Measurements from ENCODE around the gene ATP5PB.

Gene ATP5PB

DNA sequence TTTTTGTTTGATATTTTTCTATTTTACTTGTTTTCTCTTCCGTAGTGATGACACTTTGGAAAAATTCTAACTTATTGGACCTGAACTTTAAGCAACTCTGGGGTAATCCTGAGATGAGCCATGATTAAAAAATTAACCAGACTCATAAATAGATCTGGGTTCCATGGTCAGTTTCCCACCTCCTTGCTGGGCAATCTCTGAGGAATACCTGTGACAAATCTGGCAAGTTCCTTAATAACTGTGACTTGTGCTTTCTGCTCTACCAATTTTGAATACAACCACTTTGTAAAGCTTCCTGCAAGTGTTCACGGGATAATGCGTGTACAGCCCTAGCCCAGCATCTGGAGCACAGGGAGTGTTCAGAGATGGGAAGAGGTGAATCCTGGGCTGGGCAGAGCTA is 25.0 kb upstream of the ATP5PB start:
- DNase-seq, result no peak
- no peak for TF ChIP-seq GATA1 (IDR thresholded peaks at IDR 0.05; ENCODE audit: low read depth, low read length)
- no peak for TF ChIP-seq POLR2A (IDR thresholded peaks at IDR 0.05; ENCODE audit: low read length)

DNA sequence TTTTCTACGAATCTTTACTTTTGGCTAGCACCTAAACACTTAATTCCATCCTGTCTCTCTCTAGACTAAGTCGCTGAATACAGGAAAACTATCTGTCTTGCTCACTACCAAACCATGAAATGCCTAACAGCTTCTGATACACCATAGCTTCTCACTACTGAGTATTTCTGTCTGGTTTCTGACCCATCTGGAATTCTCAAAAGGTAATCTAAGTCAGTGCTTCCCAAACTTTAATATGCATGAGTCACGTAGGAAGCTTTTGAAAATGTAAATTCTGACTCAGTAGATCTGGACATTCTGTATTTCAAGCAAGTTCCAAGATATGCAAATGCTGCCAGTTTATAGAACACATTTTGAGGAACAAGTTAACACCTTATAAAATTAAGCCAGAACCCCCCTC is 12.5 kb upstream of the ATP5PB start:
- TF ChIP-seq GATA1 (IDR thresholded peaks at IDR 0.05; ENCODE audit: low read depth, low read length) (no peak), POLR2A (IDR thresholded peaks at IDR 0.05; ENCODE audit: low read length) (no peak)
- no peak for DNase-seq

DNA sequence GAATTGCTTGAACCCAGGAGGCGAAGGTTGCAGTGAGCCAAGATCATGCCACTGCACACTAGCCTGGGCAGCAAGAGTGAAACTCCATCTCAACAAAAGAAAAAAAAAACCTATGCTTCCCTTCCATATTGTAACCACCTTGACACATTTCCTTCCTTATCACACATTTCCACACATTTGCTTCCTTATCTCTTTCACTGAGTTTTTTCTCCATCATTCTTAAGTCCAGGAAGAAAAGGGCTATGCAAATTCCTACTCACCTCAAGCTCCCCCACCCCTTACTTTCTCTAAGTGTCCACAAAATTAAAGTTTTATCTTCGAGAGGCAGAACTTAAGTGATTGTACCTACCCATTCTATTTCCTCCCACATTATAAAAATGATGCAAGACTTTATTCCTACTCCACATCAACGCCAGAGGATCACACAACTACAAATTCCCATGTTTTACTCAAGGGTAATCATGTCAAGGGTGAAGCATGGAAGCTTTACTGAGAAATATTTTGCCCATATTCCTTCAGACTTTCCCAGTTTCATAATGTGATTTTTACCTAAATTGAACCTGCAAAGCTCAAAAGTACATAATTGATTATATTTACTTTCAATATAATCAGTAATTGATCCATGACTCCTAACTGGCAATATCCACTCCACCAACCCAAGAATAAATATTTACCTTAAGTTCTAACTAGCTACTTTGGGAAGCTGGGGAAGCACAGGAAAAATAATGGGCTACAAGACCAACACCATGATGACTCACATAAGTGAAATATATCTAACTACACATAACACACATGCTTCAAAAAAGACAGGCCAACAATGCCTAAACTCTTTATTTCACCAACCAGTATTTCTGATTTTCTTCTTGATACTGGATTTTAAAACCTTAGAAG is 9.6 kb upstream of the ATP5PB start:
- no peak for DNase-seq
- TF ChIP-seq POLR2A (IDR thresholded peaks at IDR 0.05; ENCODE audit: low read length) (no peak), GATA1 (IDR thresholded peaks at IDR 0.05; ENCODE audit: low read depth, low read length) (no peak)

DNA sequence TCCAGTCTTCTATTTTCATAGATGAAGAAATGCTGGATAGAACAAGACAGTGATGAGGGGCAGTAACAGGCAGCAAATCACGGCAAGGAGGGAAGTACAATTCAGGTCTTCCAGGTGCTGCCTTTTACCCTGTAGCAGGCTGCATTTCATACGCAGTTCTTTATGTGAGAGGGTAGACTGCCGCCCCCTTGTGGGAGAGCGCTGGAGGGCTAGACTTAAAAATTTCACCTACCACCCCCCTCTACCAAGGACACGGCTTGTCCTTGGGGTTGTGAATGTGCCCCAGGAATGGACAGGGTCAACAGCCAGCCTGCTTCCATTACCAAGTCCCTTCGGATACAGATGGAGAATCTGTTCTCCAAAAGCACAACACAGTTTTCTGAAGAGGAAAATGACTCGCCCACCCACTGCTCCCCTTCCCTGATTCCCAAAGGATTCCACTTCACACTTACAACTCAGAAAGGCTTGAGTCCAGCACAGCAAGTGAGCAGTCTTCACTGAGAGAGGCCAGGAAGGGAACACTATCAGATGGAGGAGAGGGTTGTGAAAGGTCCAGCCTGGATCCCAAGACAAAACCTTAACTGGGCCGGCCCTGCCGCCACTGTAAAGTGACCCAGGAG is 7.6 kb upstream of the ATP5PB start:
- TF ChIP-seq POLR2A (IDR thresholded peaks at IDR 0.05; ENCODE audit: low read length) (no peak), GATA1 (IDR thresholded peaks at IDR 0.05; ENCODE audit: low read depth, low read length) (no peak)
- DNase-seq, result peak; percentile 37 to 48

DNA sequence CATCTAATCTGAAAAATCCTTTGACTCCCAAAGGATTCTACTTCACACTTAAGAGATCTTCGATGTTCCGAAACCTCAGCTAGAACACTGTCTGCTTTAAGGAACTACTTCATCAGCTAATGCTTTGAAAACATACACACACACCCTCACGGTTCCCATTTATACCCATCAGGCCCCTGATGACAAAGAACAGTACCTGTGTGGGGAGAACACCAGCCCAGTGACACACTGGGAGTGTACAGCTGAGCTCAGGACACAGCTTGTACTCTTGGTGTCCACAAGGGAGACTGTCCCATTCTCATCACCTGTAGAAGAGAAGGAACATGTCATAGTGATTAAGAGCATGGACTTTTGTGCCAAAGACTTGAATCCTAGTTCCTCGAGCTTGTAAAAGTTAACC is 6.8 kb upstream of the ATP5PB start:
- no peak for TF ChIP-seq POLR2A (IDR thresholded peaks at IDR 0.05; ENCODE audit: low read length)
- no peak for TF ChIP-seq GATA1 (IDR thresholded peaks at IDR 0.05; ENCODE audit: low read depth, low read length)
- DNase-seq, result no peak

DNA sequence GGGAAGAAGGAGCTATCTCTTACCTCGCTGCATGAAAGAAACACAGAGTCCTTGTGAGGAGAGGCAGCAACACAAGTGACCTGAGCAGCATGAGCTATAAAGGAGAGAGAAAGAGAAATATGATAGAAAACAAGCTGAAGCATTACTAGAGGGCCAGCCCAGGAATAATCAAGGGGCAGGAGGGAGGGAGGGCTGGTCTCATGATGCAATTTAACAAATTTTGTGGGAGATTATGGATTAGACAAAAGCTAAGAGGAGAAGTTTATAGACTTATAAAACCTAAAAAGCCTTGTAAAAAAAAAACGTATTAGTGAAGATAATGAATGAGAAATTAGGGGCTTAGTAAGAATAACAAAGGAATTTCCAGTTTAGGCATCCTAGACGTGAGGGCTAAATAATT is 5.2 kb upstream of the ATP5PB start:
- no peak for TF ChIP-seq GATA1 (IDR thresholded peaks at IDR 0.05; ENCODE audit: low read depth, low read length)
- TF ChIP-seq POLR2A (IDR thresholded peaks at IDR 0.05; ENCODE audit: low read length), result no peak
- no peak for DNase-seq

DNA sequence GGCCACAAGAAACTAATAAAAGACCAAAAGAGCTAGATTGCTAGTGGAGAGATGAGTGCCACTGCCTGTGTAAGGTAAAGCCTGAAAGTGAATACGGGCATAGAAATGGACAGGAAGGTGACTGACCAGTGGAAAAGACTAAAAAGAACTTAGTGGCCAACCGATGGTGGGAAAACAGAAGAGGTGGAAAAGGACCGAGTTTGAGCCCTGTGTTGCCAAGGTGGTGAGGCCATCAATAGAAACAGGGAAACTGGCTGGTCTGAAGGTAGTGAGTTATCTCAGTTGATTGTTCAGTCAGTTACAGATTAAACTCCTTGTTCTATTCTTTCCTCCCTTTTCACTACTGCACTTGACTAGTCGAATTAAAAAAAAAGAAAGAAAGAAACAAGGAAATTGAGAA is 2.7 kb upstream of the ATP5PB start:
- no peak for DNase-seq
- no peak for TF ChIP-seq POLR2A (IDR thresholded peaks at IDR 0.05; ENCODE audit: low read length)
- no peak for TF ChIP-seq GATA1 (IDR thresholded peaks at IDR 0.05; ENCODE audit: low read depth, low read length)

DNA sequence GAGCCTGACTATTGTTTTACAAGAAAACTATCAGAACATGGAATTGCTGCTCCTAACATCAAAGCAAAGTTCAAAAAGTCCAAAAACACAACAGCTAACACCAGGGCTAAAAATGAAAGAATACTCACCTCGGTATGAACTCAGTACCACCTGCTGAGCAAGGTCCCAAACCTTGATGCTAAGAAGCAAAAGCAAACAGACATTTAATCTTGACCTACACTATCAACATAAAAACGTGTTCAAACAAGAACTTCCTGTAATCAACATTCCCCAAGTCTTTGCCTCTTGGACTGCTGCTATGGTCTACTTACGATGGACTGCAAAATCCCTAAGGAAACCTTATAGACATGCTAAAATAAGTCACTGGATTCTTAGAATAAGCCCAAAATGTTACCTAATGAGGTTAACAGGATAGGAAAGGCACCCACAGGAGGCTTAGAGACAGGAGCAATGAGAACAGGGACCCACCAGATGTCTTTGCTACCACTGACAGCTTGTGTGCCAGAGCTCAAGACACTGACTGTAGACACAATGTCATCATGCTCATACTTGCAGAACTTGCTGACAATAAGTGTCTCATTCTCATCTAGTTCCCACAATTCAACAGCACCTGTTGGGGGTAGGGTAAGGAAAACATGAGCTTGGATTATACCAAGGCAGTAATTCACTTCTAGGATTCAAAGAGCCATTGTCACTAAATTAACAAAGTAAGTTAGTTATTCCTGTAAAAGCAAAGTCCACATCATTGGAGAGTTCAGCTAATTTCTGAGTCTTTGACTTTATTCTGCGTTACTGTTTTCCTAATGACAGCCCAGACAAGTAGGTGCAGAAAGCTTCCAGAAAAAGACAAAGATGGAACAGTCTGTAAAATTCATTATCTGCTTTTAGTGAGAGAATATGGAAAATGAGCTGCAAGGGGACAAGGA is 2.0 kb upstream of the ATP5PB start:
- DNase-seq, result no peak
- TF ChIP-seq POLR2A (IDR thresholded peaks at IDR 0.05; ENCODE audit: low read length), result no peak
- no peak for TF ChIP-seq GATA1 (IDR thresholded peaks at IDR 0.05; ENCODE audit: low read depth, low read length)

DNA sequence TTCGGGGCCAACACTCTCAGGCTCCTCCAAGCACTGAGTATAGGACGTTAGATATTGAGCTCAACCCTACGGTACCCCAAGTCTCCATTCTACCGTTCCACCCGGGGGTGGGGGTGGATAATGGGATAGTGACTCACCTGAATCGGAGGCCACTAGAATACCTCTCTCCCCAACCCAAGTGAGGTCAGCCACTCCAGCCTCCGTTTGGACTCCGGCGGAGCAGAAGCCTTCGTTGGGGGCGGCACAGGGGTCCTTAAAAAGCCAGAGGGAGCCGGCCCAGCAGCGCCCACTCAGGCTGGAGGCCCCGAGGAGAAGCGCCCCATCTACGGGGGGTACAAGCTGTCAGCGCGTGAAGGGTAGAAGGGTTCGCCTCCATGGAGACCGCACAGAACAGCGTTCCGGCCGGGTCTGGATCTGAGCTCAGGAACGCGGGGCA is 764 bp upstream of the ATP5PB start:
- no peak for DNase-seq
- TF ChIP-seq GATA1 (IDR thresholded peaks at IDR 0.05; ENCODE audit: low read depth, low read length) (no peak), POLR2A (IDR thresholded peaks at IDR 0.05; ENCODE audit: low read length) (no peak)

DNA sequence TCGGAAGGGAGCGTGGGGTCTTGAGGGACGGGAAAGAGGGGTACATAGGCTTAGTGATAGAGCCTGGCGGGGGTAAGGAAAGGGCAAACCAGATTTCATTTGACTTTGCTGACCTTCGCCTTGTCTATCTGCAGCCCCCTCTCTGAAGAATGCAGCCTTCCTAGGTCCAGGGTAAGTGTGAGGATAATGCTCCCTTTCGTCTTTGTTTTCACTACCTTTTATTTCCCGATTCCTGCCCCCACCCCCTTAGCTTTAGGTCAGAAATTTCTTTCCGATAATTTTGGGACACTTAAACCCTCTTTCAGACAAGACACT is 396 bp downstream of the ATP5PB start:
- peak; percentile 54 for TF ChIP-seq POLR2A (IDR thresholded peaks at IDR 0.05; ENCODE audit: low read length)
- TF ChIP-seq GATA1 (IDR thresholded peaks at IDR 0.05; ENCODE audit: low read depth, low read length), result no peak
- DNase-seq, result no peak

DNA sequence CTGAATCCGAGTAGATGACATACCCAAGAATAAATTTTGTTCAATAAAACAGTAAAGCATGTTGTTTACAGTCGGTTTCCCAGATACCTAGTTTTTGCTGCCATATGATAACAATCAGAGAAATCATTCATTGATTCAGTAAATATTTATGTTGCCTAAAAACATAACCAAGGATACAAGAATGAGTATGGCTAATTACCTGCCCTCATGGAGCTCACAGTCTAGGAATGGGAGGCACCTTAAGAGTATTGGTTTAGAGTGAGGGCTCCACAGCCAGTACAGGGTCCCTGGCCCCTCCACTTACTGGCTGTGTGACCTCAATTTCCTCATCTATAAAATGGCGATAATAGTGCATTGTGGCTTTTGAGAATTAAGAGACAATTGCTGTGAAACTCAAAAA is 921 bp downstream of the ATP5PB start:
- TF ChIP-seq POLR2A (IDR thresholded peaks at IDR 0.05; ENCODE audit: low read length) (no peak), GATA1 (IDR thresholded peaks at IDR 0.05; ENCODE audit: low read depth, low read length) (no peak)
- DNase-seq, result peak in 1 of 2 experiments; percentile 56

DNA sequence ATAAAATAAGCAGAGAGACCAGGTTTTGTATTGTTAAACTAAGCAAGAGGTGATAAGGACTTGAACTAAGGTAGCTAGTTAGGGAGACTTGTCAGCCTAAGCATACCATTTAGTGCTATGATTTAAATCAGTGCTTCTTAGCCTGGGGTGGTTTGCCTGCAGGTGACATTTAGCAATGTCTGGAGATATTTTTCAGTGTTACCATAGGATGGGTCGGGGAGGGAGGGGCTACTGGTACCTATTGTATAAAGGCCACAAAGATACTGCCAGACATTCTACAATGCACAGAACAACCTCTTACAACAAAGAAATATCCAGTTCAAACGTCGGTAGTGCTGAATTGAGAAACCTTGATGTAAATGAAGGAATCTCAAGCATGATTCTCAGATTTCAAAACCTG is 3.3 kb downstream of the ATP5PB start:
- TF ChIP-seq GATA1 (IDR thresholded peaks at IDR 0.05; ENCODE audit: low read depth, low read length) (no peak), POLR2A (IDR thresholded peaks at IDR 0.05; ENCODE audit: low read length) (no peak)
- no peak for DNase-seq

DNA sequence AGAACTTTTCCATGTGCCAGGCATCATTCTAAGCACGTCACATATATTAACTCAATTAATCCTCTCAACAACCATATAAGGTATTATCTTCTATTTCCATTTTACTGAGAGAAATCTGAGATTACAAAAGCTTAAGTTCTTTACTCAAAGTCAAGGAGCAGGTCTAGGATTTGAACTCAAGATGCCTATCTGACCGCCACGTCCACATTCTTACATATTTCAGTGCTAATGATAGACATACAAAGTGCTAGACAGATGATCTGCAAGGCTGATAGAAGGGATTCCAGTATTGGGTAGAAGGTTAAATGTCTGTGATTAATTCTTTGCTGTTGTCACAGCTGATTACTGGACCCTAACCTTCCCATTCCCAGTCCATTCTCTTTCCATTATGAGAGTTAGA is 4.4 kb downstream of the ATP5PB start:
- DNase-seq, result no peak
- no peak for TF ChIP-seq GATA1 (IDR thresholded peaks at IDR 0.05; ENCODE audit: low read depth, low read length)
- TF ChIP-seq POLR2A (IDR thresholded peaks at IDR 0.05; ENCODE audit: low read length), result no peak

All from erythroblast (primary cell).